ENCODE data around the gene GREB1.

GRCh38 chr2:11680901-11681721, 147.3 kb downstream of the GREB1 start:
- TF ChIP-seq EZH2phosphoT487 (IDR thresholded peaks at IDR 0.05; ENCODE audit: low read depth) (no peak), CTCF (IDR thresholded peaks at IDR 0.05; ENCODE audit: low read depth, low read length) (no peak)

Data from OCI-LY3 (cell line).